Endothelial cell of umbilical vein (primary cell): Measurements from ENCODE around the gene HUNK. TPM values are rescaled to one million over a fixed set of nuclear protein-coding genes. Genes with fewer than 3 reads are reported as not detected.

ENCODE experiments used
- BruUV-seq: library from RNA; stranded (reverse); fragments of 400-500 nt; replicated peaks from 2 replicates; lab custom pipeline; 2021; lab: Mats Ljungman, UMichigan
- CTCF ChIA-PET: fragments of 300-600, 350-600 bp; sonication (Branson Sonifier 250); formaldehyde crosslinking; loops from one replicate; lab custom pipeline; 2021; ENCODE audit warnings: antibody characterized with exemption, inconsistent platforms; lab: Charles Lee
- POLR2A ChIA-PET: fragments of 300-600, 350-600 bp; sonication (Branson Sonifier 250); formaldehyde crosslinking; loops from one replicate; lab custom pipeline; 2021; ENCODE audit warnings: antibody characterized with exemption, inconsistent platforms; lab: Charles Lee
- DNase-seq: peaks from one replicate; pipeline ENCODE4 v3.0.0-alpha.2; 2011; ENCODE audit warnings: low read depth, low spot score
- FAIRE-seq: peaks from 2 replicates; lab custom pipeline; 2011; peaks lifted over from hg19 to GRCh38; lab: Jason Lieb, UNC
- H2AFZ ChIP-seq: 2 replicates; pipeline ENCODE4 v1.6.0; 2012; ENCODE audit warnings: low read depth, low read length, control low read depth, inconsistent platforms
- H3K27ac ChIP-seq: 2 replicates; pipeline ENCODE4 v1.5.1; 2011; ENCODE audit warnings: low read depth, mild to moderate bottlenecking, control low read depth, low read length, moderate library complexity; ENCODE audit not compliant: insufficient read depth
- H3K27me3 ChIP-seq, 2 experiments: 2 replicates each; pipeline versions ENCODE4 v1.6.0 to v1.6.1; 2011; ENCODE audit warnings: low read length in 2 of 2, mixed read lengths in 1 of 2; ENCODE audit not compliant: control insufficient read depth in 2 of 2, insufficient read depth in 2 of 2
- H3K36me3 ChIP-seq, 2 experiments: 2 replicates in 1 of 2; 3 replicates in 1 of 2; pipeline ENCODE4 v1.5.1; 2011; ENCODE audit warnings: low read length in 2 of 2, mild to moderate bottlenecking in 1 of 2, moderate library complexity in 1 of 2; ENCODE audit not compliant: control insufficient read depth in 2 of 2, insufficient read depth in 2 of 2; ENCODE audit errors: extremely low read depth in 1 of 2
- H3K4me1 ChIP-seq: 3 replicates; pipeline ENCODE4 v1.5.1; 2011; ENCODE audit warnings: mild to moderate bottlenecking, low read length; ENCODE audit not compliant: control insufficient read depth, insufficient read depth; ENCODE audit errors: extremely low read depth
- H3K4me2 ChIP-seq: 2 replicates; pipeline ENCODE4 v1.6.1; 2011; ENCODE audit warnings: low read length, control low read depth, mixed read lengths; ENCODE audit not compliant: insufficient read depth
- H3K4me3 ChIP-seq, 3 experiments: fragments of 200-600 bp in 1 of 3; sonication (generic), shearing (Covaris generic) in 1 of 3; replicated peaks in 1 of 3; 2 replicates each; pipeline ENCODE4 v1.5.1; 2011 to 2016; ENCODE audit warnings: control low read depth in 3 of 3, low read length in 3 of 3, mild to moderate bottlenecking in 2 of 3, inconsistent platforms in 1 of 3, low read depth in 1 of 3, moderate library complexity in 1 of 3; ENCODE audit not compliant: insufficient read depth in 1 of 3
- H3K79me2 ChIP-seq: 2 replicates; pipeline ENCODE4 v1.6.0; 2012; ENCODE audit warnings: low read length, inconsistent platforms; ENCODE audit not compliant: control insufficient read depth, insufficient read depth
- H3K9ac ChIP-seq: replicated peaks from 2 replicates; pipeline ENCODE3; 2011; ENCODE audit warnings: low read length, control low read depth; ENCODE audit not compliant: insufficient read depth; ENCODE audit errors: extremely low read depth
- H3K9me1 ChIP-seq: replicated peaks from 3 replicates; pipeline ENCODE4 v1.6.0; 2011; ENCODE audit warnings: mild to moderate bottlenecking, low read length; ENCODE audit not compliant: control insufficient read depth, insufficient read depth; ENCODE audit errors: extremely low read depth
- H3K9me3 ChIP-seq: replicated peaks from 2 replicates; pipeline ENCODE4 v1.5.1; 2012; ENCODE audit warnings: low read length, inconsistent platforms; ENCODE audit not compliant: control insufficient read depth, insufficient read depth
- H4K20me1 ChIP-seq: replicated peaks from 2 replicates; pipeline ENCODE3; 2011; ENCODE audit warnings: mild to moderate bottlenecking, low read length; ENCODE audit not compliant: control insufficient read depth, insufficient read depth; ENCODE audit errors: extremely low read depth
- EZH2 ChIP-seq: IDR thresholded peaks from 2 replicates; pipeline ENCODE4 v1.6.1; 2012; ENCODE audit warnings: borderline replicate concordance, low read depth, mild to moderate bottlenecking, moderate library complexity, low read length, inconsistent platforms; ENCODE audit not compliant: severe bottlenecking
- FOS ChIP-seq: IDR thresholded peaks from 2 replicates; pipeline ENCODE4 v1.6.1; 2011; ENCODE audit warnings: mild to moderate bottlenecking, low read length, moderate library complexity, borderline replicate concordance; ENCODE audit not compliant: insufficient read depth
- GATA2 ChIP-seq: IDR thresholded peaks from 2 replicates; pipeline ENCODE4 v1.7.0; 2011; ENCODE audit warnings: low read depth, mild to moderate bottlenecking, moderate library complexity, mixed read lengths, low read length; ENCODE audit not compliant: insufficient read length, insufficient read depth
- JUN ChIP-seq: IDR thresholded peaks from 2 replicates; pipeline ENCODE4 v1.6.1; 2011; ENCODE audit warnings: borderline replicate concordance, low read depth; ENCODE audit not compliant: insufficient read length, insufficient read depth
- MYC ChIP-seq: IDR thresholded peaks from one replicate; pipeline ENCODE4 v1.6.1; 2011; ENCODE audit warnings: mild to moderate bottlenecking, low read depth, low read length
- POLR2A ChIP-seq: IDR thresholded peaks from 2 replicates; pipeline ENCODE4 v1.6.1; 2012; ENCODE audit warnings: low read depth, mild to moderate bottlenecking, control low read depth, low read length
- POLR2AphosphoS5 ChIP-seq: IDR thresholded peaks from 2 replicates; pipeline ENCODE4 v1.6.1; 2012; ENCODE audit warnings: low read depth, mild to moderate bottlenecking, control low read depth, low read length, moderate library complexity; ENCODE audit not compliant: insufficient read depth
- dilution Hi-C: fragments of 300-500 bp; cut with MboI; formaldehyde crosslinking; loops from one replicate; pipeline ENCODE4 v1.15.0; 2019; ENCODE audit warnings: low sequenced_read_pairs; ENCODE audit not compliant: extremely low pct_ligation_motif_present
- intact Hi-C: fragments of 100-400 bp; cut with micrococcal nuclease; formaldehyde crosslinking; loops from one replicate; pipeline ENCODE4 v1.10.0; 2022
- polyA plus RNA-seq, 4 experiments: library from polyadenylated mRNA; depleted of rRNA in 3 of 4; stranded (reverse) in 3 of 4; unstranded in 1 of 4; fragments of >200 nt; gene quantifications; 2 replicates each; pipeline versions ENCODE4 v1.2.1 to v1.2.3, GENCODE V29; 2011 to 2012; ENCODE audit warnings: missing spikeins in 1 of 4
- total RNA-seq: library from RNA; stranded (reverse); gene quantifications from 2 replicates; pipeline ENCODE4 v1.2.3, GENCODE V29; 2021
- TF ChIP-seq, protein P1 (sequence below): IDR thresholded peaks from 2 replicates; pipeline ENCODE4 v1.6.1; 2011; ENCODE audit not compliant: insufficient read depth, insufficient read length
- TF ChIP-seq, protein P2 (sequence below), 2 donors: IDR thresholded peaks; 1 replicate in 1 of 2; 2 replicates in 1 of 2; pipeline ENCODE4 v1.5.1; 2011; ENCODE audit warnings: low read length in 2 of 2, mild to moderate bottlenecking in 2 of 2, moderate library complexity in 2 of 2, control low read depth in 1 of 2, inconsistent platforms in 1 of 2, low read depth in 1 of 2; ENCODE audit not compliant: insufficient read depth in 1 of 2; ENCODE audit errors: extremely low read depth in 1 of 2

Gene HUNK
- total and polyA plus RNA-seq, 2 donors (not counting 3 experiments of a cell fraction or from before 2014, with no cell fraction given) = not detected

DNA sequence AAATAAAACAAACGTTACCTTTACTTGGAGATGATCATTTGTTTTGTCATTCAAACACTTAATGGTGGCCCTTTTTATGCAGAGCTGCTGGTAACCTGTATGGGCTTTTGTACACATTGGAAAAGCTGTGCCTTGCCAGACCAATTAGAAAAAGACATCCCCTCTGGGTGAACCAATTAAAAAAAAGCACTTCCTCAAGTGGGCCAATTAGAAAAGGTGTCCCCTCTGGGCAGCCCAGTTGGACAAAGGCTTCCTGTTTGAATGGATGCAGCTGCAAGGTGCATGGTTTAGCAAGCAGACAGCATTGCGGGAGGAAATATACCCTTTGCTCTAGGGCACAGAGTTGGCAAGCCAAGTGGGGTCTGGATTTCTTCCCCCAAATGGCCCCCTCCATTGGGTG lies 21.6 kb downstream of the HUNK start:
- no peaks in the 10 kb centered on the region for H4K20me1 ChIP-seq
- dilution Hi-C loops (no loop called here), intact Hi-C loops (no loop called here)
- no peak for TF ChIP-seq MYC
- TF ChIP-seq, protein P1, sequence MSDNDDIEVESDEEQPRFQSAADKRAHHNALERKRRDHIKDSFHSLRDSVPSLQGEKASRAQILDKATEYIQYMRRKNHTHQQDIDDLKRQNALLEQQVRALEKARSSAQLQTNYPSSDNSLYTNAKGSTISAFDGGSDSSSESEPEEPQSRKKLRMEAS = no peak
- no peak for TF ChIP-seq POLR2A
- no peak for TF ChIP-seq JUN
- TF ChIP-seq, protein P2, sequence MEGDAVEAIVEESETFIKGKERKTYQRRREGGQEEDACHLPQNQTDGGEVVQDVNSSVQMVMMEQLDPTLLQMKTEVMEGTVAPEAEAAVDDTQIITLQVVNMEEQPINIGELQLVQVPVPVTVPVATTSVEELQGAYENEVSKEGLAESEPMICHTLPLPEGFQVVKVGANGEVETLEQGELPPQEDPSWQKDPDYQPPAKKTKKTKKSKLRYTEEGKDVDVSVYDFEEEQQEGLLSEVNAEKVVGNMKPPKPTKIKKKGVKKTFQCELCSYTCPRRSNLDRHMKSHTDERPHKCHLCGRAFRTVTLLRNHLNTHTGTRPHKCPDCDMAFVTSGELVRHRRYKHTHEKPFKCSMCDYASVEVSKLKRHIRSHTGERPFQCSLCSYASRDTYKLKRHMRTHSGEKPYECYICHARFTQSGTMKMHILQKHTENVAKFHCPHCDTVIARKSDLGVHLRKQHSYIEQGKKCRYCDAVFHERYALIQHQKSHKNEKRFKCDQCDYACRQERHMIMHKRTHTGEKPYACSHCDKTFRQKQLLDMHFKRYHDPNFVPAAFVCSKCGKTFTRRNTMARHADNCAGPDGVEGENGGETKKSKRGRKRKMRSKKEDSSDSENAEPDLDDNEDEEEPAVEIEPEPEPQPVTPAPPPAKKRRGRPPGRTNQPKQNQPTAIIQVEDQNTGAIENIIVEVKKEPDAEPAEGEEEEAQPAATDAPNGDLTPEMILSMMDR (IDR thresholded peaks at IDR 0.05; ENCODE audit: extremely low read depth in 1 of 2, insufficient read depth in 1 of 2, low read depth in 1 of 2, low read length in 2 of 2) = no peak
- no peak for TF ChIP-seq FOS
- no peak for TF ChIP-seq EZH2
- TF ChIP-seq POLR2AphosphoS5 = no peak
- TF ChIP-seq GATA2 = no peak
- no peaks in the 10 kb centered on the region for H3K27me3 ChIP-seq
- H3K4me3 ChIP-seq = no peak overlapping the region
- H3K4me1 ChIP-seq = no peaks in the 10 kb centered on the region
- ChIA-PET POLR2A (no interaction called here), CTCF (interaction anchor here (1.1 kb wide), 1 partner anchor 8 kb away, joined by 3 read pairs; no protein-coding TSS in a partner anchor)
- no peak overlapping the region for H3K9ac ChIP-seq
- no TSS peak for BruUV-seq
- H3K27ac ChIP-seq = no peak overlapping the region
- H2AFZ ChIP-seq = no peak overlapping the region
- no peak for DNase-seq
- no peak for FAIRE-seq
- no peaks in the 10 kb centered on the region for H3K9me1 ChIP-seq
- no peaks in the 10 kb centered on the region for H3K36me3 ChIP-seq
- no peak overlapping the region for H3K4me2 ChIP-seq
- no peaks in the 10 kb centered on the region for H3K79me2 ChIP-seq
- H3K9me3 ChIP-seq = no peaks in the 10 kb centered on the region
